H1 (cell line): ENCODE measurements around the gene APH1A. TPM values are rescaled to one million over a fixed set of nuclear protein-coding genes. Genes with fewer than 3 reads are reported as not detected.

Experiments
- CTCF ChIA-PET: fragments of 300-600 bp; sonication (Branson Sonifier 250); formaldehyde crosslinking; loops from one replicate; lab custom pipeline; 2021; ENCODE audit not compliant: partially characterized antibody; lab: Charles Lee
- POLR2A ChIA-PET: fragments of 300-600 bp; sonication (Branson Sonifier 250); formaldehyde crosslinking; loops from one replicate; lab custom pipeline; 2021; ENCODE audit warnings: inconsistent platforms; ENCODE audit not compliant: partially characterized antibody; lab: Charles Lee
- DNase-seq, 2 experiments: peaks; one replicate each; pipeline versions ENCODE4 v3.0.0 to v3.0.0-alpha.2; 2010 to 2022; ENCODE audit warnings: low spot score in 2 of 2, low read depth in 1 of 2, mixed read lengths in 1 of 2
- FAIRE-seq: peaks from 2 replicates; lab custom pipeline; 2011; peaks lifted over from hg19 to GRCh38; lab: Jason Lieb, UNC
- H2AFZ ChIP-seq: 2 replicates; pipeline ENCODE4 v1.8.1; 2012; ENCODE audit warnings: low read length, inconsistent platforms
- H2AK5ac ChIP-seq: 2 replicates; pipeline ENCODE4 v1.6.1; 2013; ENCODE audit warnings: low read depth, low read length
- H2BK120ac ChIP-seq: replicated peaks from 2 replicates; pipeline ENCODE3; 2013; ENCODE audit warnings: low read depth, low read length, inconsistent platforms
- H2BK12ac ChIP-seq: 2 replicates; pipeline ENCODE4 v1.6.1; 2013; ENCODE audit warnings: low read depth, low read length
- H2BK15ac ChIP-seq: 2 replicates; pipeline ENCODE4 v1.6.1; 2013; ENCODE audit warnings: low read length
- H2BK20ac ChIP-seq: 2 replicates; pipeline ENCODE4 v1.6.1; 2013; ENCODE audit warnings: low read length
- H2BK5ac ChIP-seq: 2 replicates; pipeline ENCODE4 v1.6.1; 2013; ENCODE audit warnings: low read depth, low read length
- H3K14ac ChIP-seq: 2 replicates; pipeline ENCODE4 v1.6.1; 2013; ENCODE audit warnings: inconsistent platforms; ENCODE audit not compliant: insufficient read length
- H3K18ac ChIP-seq: 2 replicates; pipeline ENCODE4 v1.6.1; 2013; ENCODE audit warnings: low read length; ENCODE audit errors: extremely low read depth
- H3K23ac ChIP-seq: 2 replicates; pipeline ENCODE4 v1.6.1; 2013; ENCODE audit warnings: inconsistent platforms; ENCODE audit not compliant: insufficient read length
- H3K23me2 ChIP-seq: 2 replicates; pipeline ENCODE4 v1.6.1; 2013; ENCODE audit warnings: low read depth, low read length
- H3K27ac ChIP-seq: 2 replicates; pipeline ENCODE4 v1.6.1; 2011; ENCODE audit warnings: low read depth, low read length, inconsistent platforms
- H3K27me3 ChIP-seq, 4 experiments: replicated peaks in 1 of 4; 1 replicate in 1 of 4; 2 replicates in 3 of 4; pipeline versions ENCODE4 v1.6.1 to v1.8.1; 2011 to 2013; ENCODE audit warnings: low read length in 3 of 4, mild to moderate bottlenecking in 3 of 4, inconsistent platforms in 2 of 4, mixed read lengths in 2 of 4, moderate library complexity in 1 of 4; ENCODE audit not compliant: control insufficient read depth in 3 of 4, insufficient read depth in 3 of 4; ENCODE audit errors: extremely low read depth in 1 of 4
- H3K36me3 ChIP-seq, 4 experiments: 2 replicates each; pipeline versions ENCODE4 v1.6.1 to v1.8.1; 2011 to 2013; ENCODE audit warnings: mild to moderate bottlenecking in 4 of 4, low read length in 3 of 4, moderate library complexity in 2 of 4, control low read depth in 1 of 4, inconsistent platforms in 1 of 4; ENCODE audit not compliant: insufficient read depth in 4 of 4, control insufficient read depth in 2 of 4
- H3K4ac ChIP-seq: replicated peaks from 2 replicates; pipeline ENCODE3; 2013; ENCODE audit warnings: low read length, low read depth, mixed read lengths, inconsistent platforms; ENCODE audit not compliant: insufficient read length
- H3K4me1 ChIP-seq, 4 experiments: replicated peaks in 1 of 4; 1 replicate in 1 of 4; 2 replicates in 3 of 4; pipeline versions ENCODE4 v1.6.1 to v1.8.1; 2011 to 2013; ENCODE audit warnings: low read length in 3 of 4, inconsistent platforms in 2 of 4, mixed read lengths in 1 of 4; ENCODE audit not compliant: insufficient read depth in 4 of 4, control insufficient read depth in 3 of 4
- H3K4me2 ChIP-seq, 2 experiments: 2 replicates each; pipeline versions ENCODE4 v1.6.1 to v1.8.1; 2011 to 2013; ENCODE audit warnings: low read depth in 2 of 2, low read length in 2 of 2, control low read depth in 1 of 2, inconsistent platforms in 1 of 2, mild to moderate bottlenecking in 1 of 2; ENCODE audit not compliant: insufficient read depth in 1 of 2
- H3K4me3 ChIP-seq, 4 experiments: fragments of 200-600, 300-600 bp in 1 of 4; sonication (generic), shearing (Covaris generic), sonication (Bioruptor Twin) in 1 of 4; 2 replicates each; pipeline versions ENCODE4 v1.5.1 to v1.8.1; 2011 to 2016; ENCODE audit warnings: low read length in 4 of 4, low read depth in 3 of 4, control low read depth in 2 of 4, inconsistent platforms in 2 of 4, mild to moderate bottlenecking in 2 of 4, mixed read lengths in 1 of 4, moderate library complexity in 1 of 4; ENCODE audit not compliant: insufficient read depth in 2 of 4; ENCODE audit errors: extremely low read depth in 1 of 4
- H3K56ac ChIP-seq: replicated peaks from 2 replicates; pipeline ENCODE3; 2013; ENCODE audit warnings: low read depth, mild to moderate bottlenecking, mixed read lengths, low read length, inconsistent platforms; ENCODE audit not compliant: insufficient read length
- H3K79me1 ChIP-seq: 2 replicates; pipeline ENCODE4 v1.6.1; 2013; ENCODE audit warnings: low read depth, low read length, control low read depth
- H3K79me2 ChIP-seq, 2 experiments: 2 replicates each; pipeline versions ENCODE4 v1.6.1 to v1.8.1; 2012 to 2013; ENCODE audit warnings: low read length in 2 of 2, mild to moderate bottlenecking in 2 of 2, inconsistent platforms in 1 of 2; ENCODE audit not compliant: insufficient read depth in 2 of 2, control insufficient read depth in 1 of 2
- H3K9ac ChIP-seq, 4 experiments: replicated peaks in 1 of 4; 1 replicate in 1 of 4; 2 replicates in 3 of 4; pipeline versions ENCODE4 v1.6.1 to v1.8.1; 2011 to 2013; ENCODE audit warnings: low read depth in 3 of 4, low read length in 3 of 4, control low read depth in 2 of 4, mild to moderate bottlenecking in 2 of 4, moderate library complexity in 2 of 4, inconsistent platforms in 1 of 4; ENCODE audit errors: extremely low read depth in 1 of 4
- H3K9me3 ChIP-seq, 2 experiments: 2 replicates each; pipeline versions ENCODE4 v1.6.1 to v1.8.1; 2012 to 2013; ENCODE audit warnings: mild to moderate bottlenecking in 2 of 2, moderate library complexity in 2 of 2, control low read depth in 1 of 2, inconsistent platforms in 1 of 2, low read depth in 1 of 2, low read length in 1 of 2, mixed read lengths in 1 of 2; ENCODE audit not compliant: insufficient read depth in 2 of 2
- H4K20me1 ChIP-seq, 2 experiments: replicated peaks in 1 of 2; 2 replicates each; pipeline versions ENCODE3 to v1.8.1; 2011 to 2013; ENCODE audit warnings: inconsistent platforms in 2 of 2, low read length in 2 of 2, mild to moderate bottlenecking in 1 of 2; ENCODE audit not compliant: insufficient read depth in 2 of 2, control insufficient read depth in 1 of 2
- H4K5ac ChIP-seq: 2 replicates; pipeline ENCODE4 v1.6.1; 2013; ENCODE audit warnings: low read length, low read depth, mixed read lengths, inconsistent platforms; ENCODE audit not compliant: insufficient read length
- H4K8ac ChIP-seq: 2 replicates; pipeline ENCODE4 v1.8.0; 2013; ENCODE audit warnings: mild to moderate bottlenecking, moderate library complexity, low read length, inconsistent platforms; ENCODE audit not compliant: insufficient read depth; ENCODE audit errors: extremely low read depth
- H4K91ac ChIP-seq: replicated peaks from 2 replicates; pipeline ENCODE3; 2013; ENCODE audit warnings: low read length, mixed read lengths, inconsistent platforms; ENCODE audit not compliant: insufficient read length
- CHD1 ChIP-seq: IDR thresholded peaks from 2 replicates; pipeline ENCODE4 v1.6.1; 2012; ENCODE audit warnings: low read depth, low read length, improper control_type of control experiment
- EP300 ChIP-seq, 2 experiments: IDR thresholded peaks; 1 replicate in 1 of 2; 2 replicates in 1 of 2; pipeline ENCODE4 v1.6.1; 2011 to 2012; ENCODE audit warnings: low read depth in 2 of 2, low read length in 2 of 2, mild to moderate bottlenecking in 2 of 2, borderline replicate concordance in 1 of 2, inconsistent platforms in 1 of 2, moderate library complexity in 1 of 2
- JUN ChIP-seq: IDR thresholded peaks from 2 replicates; pipeline ENCODE4 v1.6.1; 2011; ENCODE audit warnings: low read depth, mild to moderate bottlenecking, improper control_type of control experiment, low read length
- RXRA ChIP-seq: IDR thresholded peaks from 2 replicates; pipeline ENCODE4 v1.6.1; 2011; ENCODE audit warnings: low read depth, mild to moderate bottlenecking, low read length, moderate library complexity; ENCODE audit not compliant: insufficient read depth
- WGBS, 2 experiments: shearing (Covaris generic) in 1 of 2; methylation state at CpG; one replicate each; pipeline versions ENCODE4 v1.1.6 to v1.1.7; 2013 to 2015; ENCODE audit warnings: low lambda C conversion rate in 2 of 2, mixed read lengths in 2 of 2, inconsistent platforms in 1 of 2, low coverage in 1 of 2, missing lambda C conversion rate in 1 of 2; ENCODE audit not compliant: insufficient replicate concordance in 2 of 2, insufficient coverage in 1 of 2, insufficient read length in 1 of 2; ENCODE audit errors: extremely low coverage in 1 of 2, missing lambda C conversion rate in 1 of 2; 5-methylcytosine and 5-hydroxymethylcytosine counted together
- polyA plus RNA-seq, 7 experiments: library from polyadenylated mRNA; depleted of rRNA in 3 of 7; stranded (reverse) in 5 of 7; unstranded in 2 of 7; fragments of >200 nt in 5 of 7; fragments of 200-250 nt in 2 of 7; gene quantifications; 1 replicate in 5 of 7; 2 replicates in 1 of 7; 4 replicates in 1 of 7; pipeline versions ENCODE4 v1.2.1 to v1.2.3, GENCODE V29; 2011 to 2013; ENCODE audit warnings: missing spikeins in 2 of 7, mixed read lengths in 2 of 7
- total RNA-seq: library from RNA; stranded (reverse); fragmentation: NEBNext Ultra II Directional; extraction: Animal tissue kit (Norgen Biotek cat#: 25700); gene quantifications from 2 replicates; pipeline ENCODE4 v1.2.1, GENCODE V29; 2021
- TF ChIP-seq, protein P1 (sequence below): IDR thresholded peaks from 2 replicates; pipeline ENCODE4 v1.6.1; 2012; ENCODE audit warnings: low read length, inconsistent platforms
- TF ChIP-seq, protein P2 (sequence below), 3 experiments: IDR thresholded peaks; 1 replicate in 2 of 3; 2 replicates in 1 of 3; pipeline versions ENCODE4 v1.5.1 to v1.6.1; 2011; ENCODE audit warnings: low read length in 3 of 3, mild to moderate bottlenecking in 3 of 3, inconsistent platforms in 2 of 3, low read depth in 1 of 3, moderate library complexity in 1 of 3; ENCODE audit not compliant: insufficient read depth in 1 of 3; ENCODE audit errors: control extremely low read depth in 1 of 3

The APH1A gene
- total and polyA plus RNA-seq, 2 of the 8 experiments (the other 6 are each of a cell fraction or from before 2014, with no cell fraction given), result 111 to 183 TPM

GRCh38 chr1:150262388-150263320 lies 6.2 kb downstream of the APH1A start:
- WGBS, 2 experiments, result 92% methylated on average over 6 of the region's 6 CpGs; no CpG with 5 or more reads in 1 of the 2 experiments
- H3K27ac ChIP-seq, result no peak overlapping the region
- no peak overlapping the region for H3K56ac ChIP-seq
- H3K23me2 ChIP-seq, result peaks cover 21% of the 10 kb centered on the region
- H2BK120ac ChIP-seq, result no peak overlapping the region
- no peak overlapping the region for H2BK5ac ChIP-seq
- no peak overlapping the region for H2AFZ ChIP-seq
- no peak overlapping the region for H2AK5ac ChIP-seq
- no peak overlapping the region for H3K4ac ChIP-seq
- H4K8ac ChIP-seq, result no peak overlapping the region
- H3K14ac ChIP-seq, result no peak overlapping the region
- no peaks in the 10 kb centered on the region for H3K9me3 ChIP-seq
- ChIA-PET CTCF (interaction anchor here (0.6 to 17.5 kb wide), 6 partner anchors 8 to 52 kb away, joined by 3 to 326 read pairs (median 4); partner anchors contain the start of genes APH1A, C1orf54 and CIART), POLR2A (interaction anchor here (0.6 to 19.4 kb wide), 10 partner anchors 10 to 287 kb away, joined by 3 to 535 read pairs (median 4); partner anchors contain the start of genes ADAMTSL4, APH1A, C1orf54 and CIART)
- peaks cover 24 to 60% (median 48%) of the 10 kb centered on the region in 4 experiments for H3K36me3 ChIP-seq
- peaks cover 4 to 35% of the 10 kb centered on the region in 2 experiments for H3K79me2 ChIP-seq
- H3K4me3 ChIP-seq, result no peak overlapping the region
- FAIRE-seq (no peak), DNase-seq (no peak)
- no peak overlapping the region for H3K9ac ChIP-seq
- H2BK15ac ChIP-seq, result no peak overlapping the region
- H3K4me2 ChIP-seq, result no peak overlapping the region
- H4K91ac ChIP-seq, result no peak overlapping the region
- H3K18ac ChIP-seq, result no peak overlapping the region
- H3K23ac ChIP-seq, result no peak overlapping the region
- H4K5ac ChIP-seq, result no peak overlapping the region
- peaks cover under 1 to 4% of the 10 kb centered on the region in 2 experiments for H4K20me1 ChIP-seq
- H3K27me3 ChIP-seq, result no peaks in the 10 kb centered on the region
- H2BK20ac ChIP-seq, result no peak overlapping the region
- no peak overlapping the region for H2BK12ac ChIP-seq
- peaks cover 12% of the 10 kb centered on the region; the same call in 1 of the 2 replicates for H3K79me1 ChIP-seq
- peaks cover 2 to 10% (median 7%) of the 10 kb centered on the region in 4 experiments; a peak in 6 of 7 replicates for H3K4me1 ChIP-seq
- TF ChIP-seq RXRA (no peak), JUN (no peak), CHD1 (no peak), EP300 (IDR thresholded peaks at IDR 0.05; ENCODE audit: borderline replicate concordance in 1 of 2, low read depth in 2 of 2, low read length in 2 of 2) (no peak)
- TF ChIP-seq, protein P1, sequence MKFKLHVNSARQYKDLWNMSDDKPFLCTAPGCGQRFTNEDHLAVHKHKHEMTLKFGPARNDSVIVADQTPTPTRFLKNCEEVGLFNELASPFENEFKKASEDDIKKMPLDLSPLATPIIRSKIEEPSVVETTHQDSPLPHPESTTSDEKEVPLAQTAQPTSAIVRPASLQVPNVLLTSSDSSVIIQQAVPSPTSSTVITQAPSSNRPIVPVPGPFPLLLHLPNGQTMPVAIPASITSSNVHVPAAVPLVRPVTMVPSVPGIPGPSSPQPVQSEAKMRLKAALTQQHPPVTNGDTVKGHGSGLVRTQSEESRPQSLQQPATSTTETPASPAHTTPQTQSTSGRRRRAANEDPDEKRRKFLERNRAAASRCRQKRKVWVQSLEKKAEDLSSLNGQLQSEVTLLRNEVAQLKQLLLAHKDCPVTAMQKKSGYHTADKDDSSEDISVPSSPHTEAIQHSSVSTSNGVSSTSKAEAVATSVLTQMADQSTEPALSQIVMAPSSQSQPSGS, result no peak
- TF ChIP-seq, protein P2, sequence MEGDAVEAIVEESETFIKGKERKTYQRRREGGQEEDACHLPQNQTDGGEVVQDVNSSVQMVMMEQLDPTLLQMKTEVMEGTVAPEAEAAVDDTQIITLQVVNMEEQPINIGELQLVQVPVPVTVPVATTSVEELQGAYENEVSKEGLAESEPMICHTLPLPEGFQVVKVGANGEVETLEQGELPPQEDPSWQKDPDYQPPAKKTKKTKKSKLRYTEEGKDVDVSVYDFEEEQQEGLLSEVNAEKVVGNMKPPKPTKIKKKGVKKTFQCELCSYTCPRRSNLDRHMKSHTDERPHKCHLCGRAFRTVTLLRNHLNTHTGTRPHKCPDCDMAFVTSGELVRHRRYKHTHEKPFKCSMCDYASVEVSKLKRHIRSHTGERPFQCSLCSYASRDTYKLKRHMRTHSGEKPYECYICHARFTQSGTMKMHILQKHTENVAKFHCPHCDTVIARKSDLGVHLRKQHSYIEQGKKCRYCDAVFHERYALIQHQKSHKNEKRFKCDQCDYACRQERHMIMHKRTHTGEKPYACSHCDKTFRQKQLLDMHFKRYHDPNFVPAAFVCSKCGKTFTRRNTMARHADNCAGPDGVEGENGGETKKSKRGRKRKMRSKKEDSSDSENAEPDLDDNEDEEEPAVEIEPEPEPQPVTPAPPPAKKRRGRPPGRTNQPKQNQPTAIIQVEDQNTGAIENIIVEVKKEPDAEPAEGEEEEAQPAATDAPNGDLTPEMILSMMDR (IDR thresholded peaks at IDR 0.05; ENCODE audit: control extremely low read depth in 1 of 3, insufficient read depth in 1 of 3, low read depth in 1 of 3, low read length in 3 of 3), result no peak
